HG02610 (cell line): ENCODE measurements around the gene CLRN1.

Source experiments
- ATAC-seq: cut with Tn5 transposase; IDR thresholded peaks from one replicate; pipeline ENCODE4 v1.9.1; 2021; ENCODE audit warnings: mild to moderate bottlenecking, moderate library complexity; ENCODE audit not compliant: unreplicated experiment

The CLRN1 gene

GRCh38 chr3:150878290-150878689 lies 94.2 kb downstream of the CLRN1 start:
- ATAC-seq: no peak

- ATAC-seq: no peak
Measured at GRCh38 chr3:150877303-150877702, 95.2 kb downstream of the CLRN1 start.

GRCh38 chr3:150876611-150877265 lies 95.8 kb downstream of the CLRN1 start:
- ATAC-seq: no peak
